Uterus (tissue), 2 donors: ENCODE results near the gene UFL1.

ENCODE experiments used
- POLR2A ChIP-seq, 2 donors: fragments of 450-650 bp; IDR thresholded peaks; one replicate each; pipeline ENCODE4 v1.6.1; 2016; ENCODE audit warnings: antibody characterized with exemption in 2 of 2, mild to moderate bottlenecking in 1 of 2, moderate library complexity in 1 of 2
- TF ChIP-seq, protein P1 (sequence below), 4 experiments: fragments of 200-600 bp in 2 of 4; fragments of 450-650 bp in 2 of 4; sonication (generic) in 2 of 4; IDR thresholded peaks; one replicate each; pipeline ENCODE4 v1.5.1; 2016 to 2019; ENCODE audit warnings: antibody characterized with exemption in 4 of 4, mild to moderate bottlenecking in 2 of 4, moderate library complexity in 1 of 4

DNA sequence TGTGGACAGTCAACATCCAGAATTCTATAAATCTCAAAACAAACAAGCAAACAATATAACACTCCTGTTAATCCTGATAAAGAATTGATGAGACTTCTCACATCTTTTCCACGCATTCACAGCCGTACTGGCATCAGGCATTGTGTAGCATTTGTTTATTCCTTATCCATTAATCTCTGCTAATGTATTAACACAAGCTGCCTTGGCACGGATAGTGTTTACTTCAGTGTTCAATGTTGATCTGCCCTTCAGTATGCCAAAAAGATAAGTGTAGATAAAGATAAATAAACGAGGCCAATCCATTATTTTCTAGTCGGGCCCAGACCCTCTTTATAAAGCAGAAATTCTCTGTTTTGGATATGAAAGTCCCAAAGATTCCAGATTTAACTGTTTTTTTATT, 16.1 kb downstream of the UFL1 start:
- TF ChIP-seq, protein P1, sequence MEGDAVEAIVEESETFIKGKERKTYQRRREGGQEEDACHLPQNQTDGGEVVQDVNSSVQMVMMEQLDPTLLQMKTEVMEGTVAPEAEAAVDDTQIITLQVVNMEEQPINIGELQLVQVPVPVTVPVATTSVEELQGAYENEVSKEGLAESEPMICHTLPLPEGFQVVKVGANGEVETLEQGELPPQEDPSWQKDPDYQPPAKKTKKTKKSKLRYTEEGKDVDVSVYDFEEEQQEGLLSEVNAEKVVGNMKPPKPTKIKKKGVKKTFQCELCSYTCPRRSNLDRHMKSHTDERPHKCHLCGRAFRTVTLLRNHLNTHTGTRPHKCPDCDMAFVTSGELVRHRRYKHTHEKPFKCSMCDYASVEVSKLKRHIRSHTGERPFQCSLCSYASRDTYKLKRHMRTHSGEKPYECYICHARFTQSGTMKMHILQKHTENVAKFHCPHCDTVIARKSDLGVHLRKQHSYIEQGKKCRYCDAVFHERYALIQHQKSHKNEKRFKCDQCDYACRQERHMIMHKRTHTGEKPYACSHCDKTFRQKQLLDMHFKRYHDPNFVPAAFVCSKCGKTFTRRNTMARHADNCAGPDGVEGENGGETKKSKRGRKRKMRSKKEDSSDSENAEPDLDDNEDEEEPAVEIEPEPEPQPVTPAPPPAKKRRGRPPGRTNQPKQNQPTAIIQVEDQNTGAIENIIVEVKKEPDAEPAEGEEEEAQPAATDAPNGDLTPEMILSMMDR (IDR thresholded peaks at IDR 0.05): no peak
- no peak for TF ChIP-seq POLR2A (IDR thresholded peaks at IDR 0.05)
